K562 (cell line): ENCODE measurements around the gene TP53I13. TPM values are rescaled to one million over a fixed set of nuclear protein-coding genes. Genes with fewer than 3 reads are reported as not detected.

ENCODE experiments used
- ARID1B ChIP-seq: fragments of 450-650 bp; IDR thresholded peaks from 2 replicates; pipeline ENCODE4 v1.6.1; 2016; ENCODE audit warnings: antibody characterized with exemption, mild to moderate bottlenecking, inconsistent platforms
- DACH1 ChIP-seq: fragments of 450-650 bp; IDR thresholded peaks from 2 replicates; pipeline ENCODE4 v1.6.1; 2018; ENCODE audit not compliant: partially characterized antibody
- DPF2 ChIP-seq: fragments of 450-650 bp; IDR thresholded peaks from 2 replicates; pipeline ENCODE4 v1.6.1; 2016
- EGR1 ChIP-seq: fragments of 450-650 bp; conservative IDR thresholded peaks from 2 replicates; pipeline ENCODE4 v1.6.1; 2017; ENCODE audit warnings: mild to moderate bottlenecking
- EZH2 ChIP-seq: IDR thresholded peaks from 2 replicates; pipeline ENCODE4 v1.6.1; 2012; ENCODE audit warnings: low read depth, mild to moderate bottlenecking, inconsistent platforms, low read length, borderline replicate concordance
- FOS ChIP-seq: IDR thresholded peaks from 3 replicates; pipeline ENCODE4 v1.6.1; 2011; ENCODE audit not compliant: insufficient read length; ENCODE audit errors: extremely low read depth
- IRF1 ChIP-seq: sonication (generic); formaldehyde crosslinking; IDR thresholded peaks from 2 replicates; pipeline ENCODE4 v1.8.0; 2022; ENCODE audit warnings: missing genetic modification reagents, mild to moderate bottlenecking, borderline replicate concordance
- MAX ChIP-seq: sonication (generic); formaldehyde crosslinking; IDR thresholded peaks from 2 replicates; pipeline ENCODE4 v1.9.0; 2022; ENCODE audit warnings: mild to moderate bottlenecking, missing genetic modification reagents
- MAZ ChIP-seq, 2 experiments: fragments of 450-650 bp in 1 of 2; sonication (generic) in 1 of 2; formaldehyde crosslinking; IDR thresholded peaks in 1 of 2; conservative IDR thresholded peaks in 1 of 2; 2 replicates each; pipeline versions ENCODE4 v1.4.0 to v1.5.0; 2020; ENCODE audit warnings: mild to moderate bottlenecking in 1 of 2, missing genetic modification reagents in 1 of 2
- MYBL2 ChIP-seq, 2 experiments: fragments of 450-650 bp in 1 of 2; sonication (generic) in 1 of 2; formaldehyde crosslinking in 1 of 2; IDR thresholded peaks; 2 replicates each; pipeline versions ENCODE4 v1.6.1 to v1.8.1; 2017 to 2022; ENCODE audit warnings: borderline replicate concordance in 1 of 2, inconsistent platforms in 1 of 2, low read depth in 1 of 2, mild to moderate bottlenecking in 1 of 2, missing genetic modification reagents in 1 of 2, moderate library complexity in 1 of 2
- NBN ChIP-seq: fragments of 450-650 bp; IDR thresholded peaks from 2 replicates; pipeline ENCODE4 v1.6.1; 2016; ENCODE audit warnings: low read depth, mild to moderate bottlenecking
- NR1H2 ChIP-seq: sonication (generic); formaldehyde crosslinking; IDR thresholded peaks from 2 replicates; pipeline ENCODE4 v1.4.0; 2020; ENCODE audit warnings: mild to moderate bottlenecking, missing genetic modification reagents
- PHB ChIP-seq: fragments of 250-450 bp; sonication (Bioruptor Pico); IDR thresholded peaks from 2 replicates; pipeline ENCODE4 v1.5.0; 2021
- POLR3A ChIP-seq: IDR thresholded peaks from 2 replicates; pipeline ENCODE4 v1.6.1; 2011; ENCODE audit warnings: borderline replicate concordance, mild to moderate bottlenecking, moderate library complexity; ENCODE audit not compliant: insufficient read length, insufficient read depth; ENCODE audit errors: extremely low read depth
- SMAD1 ChIP-seq: fragments of 150-350 bp; IDR thresholded peaks from 2 replicates; pipeline ENCODE4 v1.6.1; 2014; ENCODE audit warnings: low read length, low read depth; ENCODE audit not compliant: partially characterized antibody
- SMARCB1 ChIP-seq: IDR thresholded peaks from 2 replicates; pipeline ENCODE4 v1.6.1; 2011; ENCODE audit warnings: improper control_type of control experiment, low read depth; ENCODE audit not compliant: insufficient read length
- SRSF9 ChIP-seq: fragments of 200-400 bp; formaldehyde crosslinking; IDR thresholded peaks from 2 replicates; pipeline ENCODE4 v1.6.1; 2017; ENCODE audit warnings: low read depth, low read length, borderline replicate concordance
- TSC22D4 ChIP-seq: fragments of 450-650 bp; IDR thresholded peaks from 2 replicates; pipeline ENCODE4 v1.6.1; 2016; ENCODE audit warnings: missing genetic modification characterization, missing biosample characterization, control low read depth
- ZEB2 ChIP-seq: fragments of 450-650 bp; IDR thresholded peaks from 2 replicates; pipeline ENCODE4 v1.6.1; 2016
- ZKSCAN8 ChIP-seq: fragments of 200-800 bp; sonication (Bioruptor generic); IDR thresholded peaks from 2 replicates; pipeline ENCODE4 v1.6.1; 2016; ENCODE audit warnings: missing genetic modification characterization, missing compliant biosample characterization
- ZNF184 ChIP-seq: sonication (generic); formaldehyde crosslinking; IDR thresholded peaks from 2 replicates; pipeline ENCODE4 v1.5.0; 2020; ENCODE audit warnings: missing genetic modification reagents
- ZNF511 ChIP-seq: sonication (generic); formaldehyde crosslinking; IDR thresholded peaks from 2 replicates; pipeline ENCODE4 v1.8.0; 2022; ENCODE audit warnings: mild to moderate bottlenecking, missing genetic modification reagents
- ZNF584 ChIP-seq: fragments of 200-800 bp; sonication (Bioruptor generic); IDR thresholded peaks from 2 replicates; pipeline ENCODE4 v1.6.1; 2016; ENCODE audit warnings: low read depth, mild to moderate bottlenecking, missing genetic modification characterization, missing compliant biosample characterization
- ZNF766 ChIP-seq: fragments of 200-800 bp; sonication (Bioruptor generic); conservative IDR thresholded peaks from 2 replicates; pipeline ENCODE4 v1.6.1; 2016; ENCODE audit warnings: missing genetic modification characterization, missing compliant biosample characterization
- polyA plus RNA-seq, 8 experiments: library from polyadenylated mRNA; depleted of rRNA in 4 of 8; stranded (reverse) in 5 of 8; unstranded in 3 of 8; fragments of >200 nt; fragmentation: Nextera tagmentation in 2 of 8; fragmentation: Illumina TruSeq in 1 of 8; extraction: Ambion mirVana in 2 of 8; extraction: Trizol in 1 of 8; gene quantifications; 2 replicates each; pipeline versions ENCODE4 v1.2.1 to v1.2.3, GENCODE V29; 2011 to 2014; ENCODE audit warnings: inconsistent platforms in 1 of 8, missing spikeins in 1 of 8
- total RNA-seq, 7 experiments: library from RNA; depleted of rRNA in 6 of 7; stranded (reverse); fragments of >200 nt in 6 of 7; fragmentation: Illumina TruSeq in 2 of 7; extraction: Trizol in 2 of 7; gene quantifications; 2 replicates each; pipeline versions ENCODE4 v1.2.1 to v1.2.3, GENCODE V29; 2011 to 2021; ENCODE audit warnings: low replicate concordance in 1 of 7
- TF ChIP-seq, protein P1 (sequence below): fragments of 450-650 bp; formaldehyde crosslinking; IDR thresholded peaks from 2 replicates; pipeline ENCODE4 v1.4.0; 2022; ENCODE audit warnings: mild to moderate bottlenecking, moderate library complexity
- TF ChIP-seq, protein P2 (sequence below): fragments of 250-450 bp; sonication (Bioruptor Pico); IDR thresholded peaks from 2 replicates; pipeline ENCODE4 v1.5.0; 2022; ENCODE audit warnings: mild to moderate bottlenecking

TP53I13 gene
- total and polyA plus RNA-seq, 9 of the 15 experiments (the other 6 are each of a cell fraction or from before 2014, with no cell fraction given) = 0.08 to 28.3 (median 9.1) TPM

- TF ChIP-seq PHB (CRISPR knock-in tag) (no peak), ZKSCAN8 (CRISPR knock-in tag) (no peak), MAX (CRISPR knock-in tag) (peak; percentile 78), MAZ (CRISPR knock-in tag; conservative IDR thresholded peaks at IDR 0.05 in 1 of 2, IDR thresholded peaks at IDR 0.05 in 1 of 2) (no peak), EZH2 (no peak), ZNF511 (CRISPR knock-in tag) (no peak), ZNF584 (CRISPR knock-in tag) (no peak), SMARCB1 (no peak), IRF1 (CRISPR knock-in tag) (no peak), DACH1 (no peak), ARID1B (no peak; the same call in 1 of the 2 replicates), SMAD1 (no peak), DPF2 (peak; percentile 34; the same call in 1 of the 2 replicates), NR1H2 (CRISPR knock-in tag) (no peak), NBN (no peak), POLR3A (no peak), ZNF766 (CRISPR knock-in tag) (no peak), EGR1 (0 out of 2 replicates have a peak, but pooled peaks have one; percentile 30), ZEB2 (no peak), SRSF9 (no peak), TSC22D4 (no peak), FOS (no peak), ZNF184 (CRISPR knock-in tag) (no peak), MYBL2 (IDR thresholded peaks at IDR 0.05; ENCODE audit: low read depth) (no peak), MYBL2 (CRISPR knock-in tag; IDR thresholded peaks at IDR 0.05; ENCODE audit: borderline replicate concordance) (no peak)
- TF ChIP-seq, protein P1, sequence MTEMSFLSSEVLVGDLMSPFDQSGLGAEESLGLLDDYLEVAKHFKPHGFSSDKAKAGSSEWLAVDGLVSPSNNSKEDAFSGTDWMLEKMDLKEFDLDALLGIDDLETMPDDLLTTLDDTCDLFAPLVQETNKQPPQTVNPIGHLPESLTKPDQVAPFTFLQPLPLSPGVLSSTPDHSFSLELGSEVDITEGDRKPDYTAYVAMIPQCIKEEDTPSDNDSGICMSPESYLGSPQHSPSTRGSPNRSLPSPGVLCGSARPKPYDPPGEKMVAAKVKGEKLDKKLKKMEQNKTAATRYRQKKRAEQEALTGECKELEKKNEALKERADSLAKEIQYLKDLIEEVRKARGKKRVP (CRISPR knock-in tag) = no peak
- TF ChIP-seq, protein P2, sequence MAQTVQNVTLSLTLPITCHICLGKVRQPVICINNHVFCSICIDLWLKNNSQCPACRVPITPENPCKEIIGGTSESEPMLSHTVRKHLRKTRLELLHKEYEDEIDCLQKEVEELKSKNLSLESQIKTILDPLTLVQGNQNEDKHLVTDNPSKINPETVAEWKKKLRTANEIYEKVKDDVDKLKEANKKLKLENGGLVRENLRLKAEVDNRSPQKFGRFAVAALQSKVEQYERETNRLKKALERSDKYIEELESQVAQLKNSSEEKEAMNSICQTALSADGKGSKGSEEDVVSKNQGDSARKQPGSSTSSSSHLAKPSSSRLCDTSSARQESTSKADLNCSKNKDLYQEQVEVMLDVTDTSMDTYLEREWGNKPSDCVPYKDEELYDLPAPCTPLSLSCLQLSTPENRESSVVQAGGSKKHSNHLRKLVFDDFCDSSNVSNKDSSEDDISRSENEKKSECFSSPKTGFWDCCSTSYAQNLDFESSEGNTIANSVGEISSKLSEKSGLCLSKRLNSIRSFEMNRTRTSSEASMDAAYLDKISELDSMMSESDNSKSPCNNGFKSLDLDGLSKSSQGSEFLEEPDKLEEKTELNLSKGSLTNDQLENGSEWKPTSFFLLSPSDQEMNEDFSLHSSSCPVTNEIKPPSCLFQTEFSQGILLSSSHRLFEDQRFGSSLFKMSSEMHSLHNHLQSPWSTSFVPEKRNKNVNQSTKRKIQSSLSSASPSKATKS (CRISPR knock-in tag) = no peak
Observed at GRCh38 chr17:29591146-29591736, 22.7 kb downstream of the TP53I13 start (continued).
